Naive thymus-derived CD4-positive, alpha-beta T cell (primary cell): ENCODE results near the gene TIAM1. TPM values are rescaled to one million over a fixed set of nuclear protein-coding genes. Genes with fewer than 3 reads are reported as not detected.

Experiments
- ATAC-seq: fragments of 150-1000 bp; cut with Tn5 transposase; 2 replicates; pipeline ENCODE4 v1.10.0; 2021; ENCODE audit warnings: mild to moderate bottlenecking, moderate library complexity
- CTCF ChIA-PET: fragments of 350-600 bp; sonication (Branson Sonifier 250); formaldehyde crosslinking; loops from one replicate; lab custom pipeline; 2021; ENCODE audit warnings: antibody characterized with exemption; lab: Charles Lee
- POLR2A ChIA-PET: fragments of 350-600 bp; sonication (Branson Sonifier 250); formaldehyde crosslinking; loops from one replicate; lab custom pipeline; 2021; ENCODE audit warnings: antibody characterized with exemption, inconsistent platforms; lab: Charles Lee
- DNase-seq, 9 donors: peaks; one replicate each; pipeline versions ENCODE4 v3.0.0 to v3.0.0-alpha.2; 2020 to 2022; ENCODE audit warnings: mixed read lengths in 1 of 9
- H3K27ac ChIP-seq: one replicate; pipeline ENCODE4 v1.7.0; 2013; ENCODE audit warnings: mild to moderate bottlenecking, low read depth, low read length, moderate library complexity
- H3K27me3 ChIP-seq, 2 donors: one replicate each; pipeline ENCODE4 v1.7.0; 2013; ENCODE audit warnings: low read length in 2 of 2, mild to moderate bottlenecking in 2 of 2, moderate library complexity in 2 of 2; ENCODE audit not compliant: control insufficient read depth in 2 of 2, insufficient read depth in 2 of 2
- H3K36me3 ChIP-seq, 3 experiments: 1 replicate in 2 of 3; 2 replicates in 1 of 3; pipeline ENCODE4 v1.7.0; 2013; ENCODE audit warnings: low read length in 3 of 3, mild to moderate bottlenecking in 3 of 3, moderate library complexity in 1 of 3; ENCODE audit not compliant: insufficient read depth in 3 of 3, control insufficient read depth in 2 of 3
- H3K4me1 ChIP-seq, 2 donors: one replicate each; pipeline ENCODE4 v1.7.0; 2013; ENCODE audit warnings: low read length in 2 of 2, mild to moderate bottlenecking in 2 of 2, moderate library complexity in 1 of 2; ENCODE audit not compliant: control insufficient read depth in 2 of 2, insufficient read depth in 2 of 2
- H3K4me3 ChIP-seq: 2 replicates; pipeline ENCODE4 v1.7.0; 2013; ENCODE audit warnings: mild to moderate bottlenecking, low read length
- H3K9me3 ChIP-seq, 3 experiments: 1 replicate in 2 of 3; 2 replicates in 1 of 3; pipeline ENCODE4 v1.7.0; 2013; ENCODE audit warnings: low read length in 3 of 3; ENCODE audit not compliant: control insufficient read depth in 2 of 3
- H3K27ac Mint-ChIP-seq, 9 donors: one replicate each; pipeline ENCODE4 v1.8.0; 2020 to 2022; ENCODE audit warnings: mixed read lengths in 9 of 9, mild to moderate bottlenecking in 8 of 9, moderate library complexity in 5 of 9, inconsistent platforms in 2 of 9
- H3K27me3 Mint-ChIP-seq, 5 donors: one replicate each; pipeline ENCODE4 v1.8.0; 2021 to 2022; ENCODE audit warnings: mixed read lengths in 5 of 5, mild to moderate bottlenecking in 1 of 5
- H3K36me3 Mint-ChIP-seq, 5 donors: one replicate each; pipeline ENCODE4 v1.8.0; 2020 to 2022; ENCODE audit warnings: mixed read lengths in 5 of 5, mild to moderate bottlenecking in 3 of 5, inconsistent platforms in 1 of 5
- H3K4me1 Mint-ChIP-seq, 7 donors: one replicate each; pipeline ENCODE4 v1.8.0; 2020 to 2022; ENCODE audit warnings: mixed read lengths in 7 of 7, mild to moderate bottlenecking in 3 of 7, inconsistent platforms in 1 of 7
- H3K4me3 Mint-ChIP-seq, 10 donors: one replicate each; pipeline ENCODE4 v1.8.0; 2020 to 2022; ENCODE audit warnings: mild to moderate bottlenecking in 10 of 10, mixed read lengths in 10 of 10, moderate library complexity in 6 of 10, inconsistent platforms in 2 of 10
- H3K9me3 Mint-ChIP-seq, 11 donors: one replicate each; pipeline ENCODE4 v1.8.0; 2020 to 2022; ENCODE audit warnings: mixed read lengths in 11 of 11, mild to moderate bottlenecking in 4 of 11, inconsistent platforms in 1 of 11, moderate library complexity in 1 of 11
- intact Hi-C, 2 donors: fragments of 100-400 bp; cut with micrococcal nuclease; formaldehyde crosslinking; loops; one replicate each; pipeline ENCODE4 v1.15.1; 2023
- polyA plus RNA-seq, 2 donors: library from polyadenylated mRNA; unstranded; fragments of 300-500 nt; fragmentation: Illumina TruSeq; gene quantifications; one replicate each; pipeline ENCODE4 v1.2.3, GENCODE V29; 2021
- total RNA-seq, 6 experiments: library from RNA in 5 of 6; stranded (reverse) in 5 of 6; gene quantifications; 1 replicate in 5 of 6; 2 replicates in 1 of 6; pipeline ENCODE4 v1.2.3 and lab custom pipeline; 2021 to 2026

The TIAM1 gene
- total and polyA plus RNA-seq, 7 experiments from 2014 or later = 24.8 to 103 (median 73.9) TPM

DNA sequence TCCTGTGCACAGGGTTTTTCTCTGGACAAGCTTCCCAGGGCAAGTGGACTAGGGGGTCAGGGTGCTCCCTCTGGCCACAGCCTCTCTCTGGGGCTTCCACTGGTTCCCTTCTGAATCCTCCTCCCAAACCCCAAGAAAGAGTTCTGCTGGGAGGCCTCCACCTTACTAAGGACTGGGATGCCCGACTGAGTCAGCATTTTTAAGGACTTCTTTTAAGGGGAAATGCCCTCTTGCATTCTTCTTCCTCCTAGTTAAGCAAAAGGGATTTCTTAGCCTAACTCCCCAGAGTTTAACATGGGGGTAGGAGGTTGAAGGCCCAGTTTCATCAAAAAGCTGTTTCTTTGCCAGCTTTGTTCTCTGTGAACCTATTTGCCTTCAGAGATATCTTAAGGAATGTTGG is 206.1 kb downstream of the TIAM1 start:
- Histone ChIP-seq H3K36me3 (peaks cover 0 to 51% (median 8%) of the 10 kb centered on the region in 3 experiments), H3K27ac (no peak overlapping the region), H3K4me1 (peaks cover 9 to 34% of the 10 kb centered on the region in 2 donors), H3K9me3 (no peaks in the 10 kb centered on the region), H3K4me3 (no peak overlapping the region), H3K27me3 (no peaks in the 10 kb centered on the region)
- H3K9me3 Mint-ChIP-seq = peaks cover 0 to 2% (median 0%) of the 10 kb centered on the region in 11 donors
- DNase-seq = no peak
- H3K4me1 Mint-ChIP-seq = peaks cover 29 to 81% (median 67%) of the 10 kb centered on the region in 7 donors
- peak overlapping the region in 1 of 9 donors; percentile 74 for H3K27ac Mint-ChIP-seq
- H3K4me3 Mint-ChIP-seq = no peak overlapping the region
- intact Hi-C loops = no loop called here
- H3K27me3 Mint-ChIP-seq = no peaks in the 10 kb centered on the region
- ChIA-PET POLR2A (interaction anchor here (1.2 kb wide), 1 partner anchor 18 kb away, joined by 3 read pairs; no protein-coding TSS in a partner anchor), CTCF (interaction anchor here (0.5 to 0.7 kb wide), 2 partner anchors 19 to 391 kb away, joined by 3 read pairs; no protein-coding TSS in a partner anchor)
- peaks cover 18 to 80% (median 55%) of the 10 kb centered on the region in 5 donors for H3K36me3 Mint-ChIP-seq
- no peak for ATAC-seq

DNA sequence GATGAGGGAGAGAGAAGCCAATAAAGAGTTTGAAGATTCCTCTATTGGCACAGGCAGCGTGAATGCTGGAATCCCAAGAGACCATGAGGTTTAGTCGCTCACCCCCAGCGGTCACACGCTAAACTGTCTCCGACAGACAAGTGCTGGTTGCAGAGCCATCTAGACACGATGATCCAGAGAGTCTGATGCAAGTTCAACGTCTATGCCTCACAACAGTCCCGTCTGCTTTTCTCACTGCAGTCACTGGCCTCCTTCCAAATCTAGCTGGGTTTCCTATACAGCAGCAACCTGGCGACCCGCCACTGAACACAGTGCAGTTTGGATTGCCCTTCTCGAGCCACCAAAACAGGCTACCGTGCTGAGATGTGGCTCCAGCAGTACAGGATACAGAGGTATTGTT is 207.2 kb downstream of the TIAM1 start:
- Histone ChIP-seq H3K27me3 (no peaks in the 10 kb centered on the region), H3K4me3 (no peak overlapping the region), H3K9me3 (no peaks in the 10 kb centered on the region), H3K27ac (no peak overlapping the region), H3K36me3 (peaks cover 0 to 49% (median 8%) of the 10 kb centered on the region in 3 experiments), H3K4me1 (peaks cover 19 to 36% of the 10 kb centered on the region in 2 donors)
- POLR2A ChIA-PET = interaction anchor here (1.2 to 3.6 kb wide), 4 partner anchors 9 to 45 kb away, joined by 3 to 21 read pairs (median 6); no protein-coding TSS in a partner anchor
- DNase-seq (no peak), ATAC-seq (no peak)
- Mint-ChIP-seq H3K9me3 (peaks cover 0 to 2% (median 0%) of the 10 kb centered on the region in 11 donors), H3K4me1 (peaks cover 35 to 83% (median 75%) of the 10 kb centered on the region in 7 donors), H3K27me3 (no peaks in the 10 kb centered on the region), H3K4me3 (no peak overlapping the region), H3K27ac (peak overlapping the region in 4 of 9 donors; percentile 64 to 74 (median 69)), H3K36me3 (peaks cover 18 to 84% (median 60%) of the 10 kb centered on the region in 5 donors)
- CTCF ChIA-PET = interaction anchor here (0.8 kb wide), 1 partner anchor 44 kb away, joined by 3 read pairs; no protein-coding TSS in a partner anchor
- intact Hi-C loops = no loop called here

DNA sequence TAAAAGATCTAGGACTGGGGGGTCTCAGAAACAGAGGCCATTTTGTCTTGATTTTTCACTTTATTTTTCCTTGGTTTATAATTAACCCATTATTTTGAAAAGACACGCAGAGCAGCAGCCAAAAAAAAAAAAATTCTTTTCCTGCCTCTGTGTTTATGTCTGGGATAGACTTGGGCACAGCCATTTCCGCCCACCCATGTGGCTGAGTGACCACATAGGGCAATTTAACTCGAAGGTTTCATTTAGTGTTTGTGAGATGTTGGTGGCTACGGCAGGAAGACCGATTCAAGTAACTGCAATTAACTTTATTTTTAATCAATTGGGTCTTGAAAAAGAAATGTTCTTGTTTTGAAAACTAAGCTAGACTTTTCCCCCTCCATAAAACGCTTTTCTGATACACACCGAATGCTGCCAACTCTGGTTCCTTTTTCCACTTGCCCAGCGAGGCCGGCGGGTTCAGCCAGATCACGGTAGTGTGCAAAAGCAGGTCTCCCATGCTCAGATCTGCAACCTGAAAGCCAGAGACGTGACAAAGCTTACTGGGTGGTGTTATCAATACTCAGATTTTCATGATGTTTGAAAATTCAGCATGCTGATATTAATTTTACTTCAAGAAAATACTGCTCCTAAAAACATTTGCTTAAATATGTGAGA is 208.4 kb downstream of the TIAM1 start:
- DNase-seq = no peak
- Histone ChIP-seq H3K4me1 (peaks cover 25 to 44% of the 10 kb centered on the region in 2 donors), H3K9me3 (no peaks in the 10 kb centered on the region), H3K27ac (no peak overlapping the region), H3K4me3 (no peak overlapping the region), H3K36me3 (peaks cover 0 to 37% (median 8%) of the 10 kb centered on the region in 3 experiments), H3K27me3 (no peaks in the 10 kb centered on the region)
- H3K9me3 Mint-ChIP-seq = no peaks in the 10 kb centered on the region
- peaks cover 39 to 83% (median 76%) of the 10 kb centered on the region in 7 donors for H3K4me1 Mint-ChIP-seq
- CTCF ChIA-PET = interaction anchor here (0.7 to 4.3 kb wide), 2 partner anchors 13 to 47 kb away, joined by 3 to 40 read pairs; no protein-coding TSS in a partner anchor
- peak overlapping the region in 5 of 9 donors; percentile 21 to 84 (median 44) for H3K27ac Mint-ChIP-seq
- peak overlapping the region in 2 of 10 donors; percentile 33 to 89 for H3K4me3 Mint-ChIP-seq
- peaks cover 19 to 85% (median 59%) of the 10 kb centered on the region in 5 donors for H3K36me3 Mint-ChIP-seq
- POLR2A ChIA-PET = interaction anchor here (1.2 to 4.5 kb wide), 4 partner anchors 9 to 51 kb away, joined by 4 to 39 read pairs (median 14); no protein-coding TSS in a partner anchor
- H3K27me3 Mint-ChIP-seq = no peaks in the 10 kb centered on the region
- intact Hi-C loops = no loop called here
- ATAC-seq = no peak

DNA sequence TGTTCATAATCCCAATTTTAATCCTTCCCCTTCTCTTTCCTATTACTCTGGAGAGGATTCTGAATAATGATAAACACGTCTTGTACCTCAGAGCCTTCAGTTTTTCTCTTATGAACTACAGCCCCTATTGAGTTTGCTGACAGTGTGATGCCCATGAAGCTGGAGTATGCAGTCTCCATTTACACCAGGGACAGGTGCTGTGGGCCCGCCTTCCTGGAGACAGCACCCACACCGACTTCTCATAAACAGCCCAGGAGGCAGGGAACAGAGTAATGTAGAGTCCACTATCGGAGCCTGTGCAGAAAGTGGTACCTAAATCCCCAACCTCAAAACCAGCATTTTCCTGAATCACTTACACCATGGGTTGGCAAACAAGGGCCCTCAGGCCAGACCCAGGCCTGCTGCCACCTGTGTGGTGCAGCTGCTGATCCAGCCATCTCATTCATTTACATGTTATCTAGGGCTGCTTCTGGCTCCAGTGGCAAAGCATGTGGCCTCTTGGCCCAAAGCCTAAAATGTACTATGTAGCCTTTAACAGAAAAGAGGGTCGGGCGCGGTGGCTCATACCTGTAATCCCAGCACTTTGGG is 210.7 kb downstream of the TIAM1 start:
- H3K27me3 Mint-ChIP-seq = no peaks in the 10 kb centered on the region
- no peaks in the 10 kb centered on the region for H3K9me3 ChIP-seq
- H3K27me3 ChIP-seq = no peaks in the 10 kb centered on the region
- H3K4me1 Mint-ChIP-seq = peaks cover 41 to 76% (median 70%) of the 10 kb centered on the region in 7 donors
- DNase-seq = peak in 2 of 9 donors; percentile 25 to 36
- peak; percentile 44 for ATAC-seq
- peak overlapping the region; percentile 5 for H3K27ac ChIP-seq
- POLR2A ChIA-PET = interaction anchor here (0.6 to 4.5 kb wide), 22 partner anchors 9 to 447 kb away, joined by 3 to 39 read pairs (median 7); no protein-coding TSS in a partner anchor
- H3K4me3 ChIP-seq = peak overlapping the region; percentile 56
- H3K36me3 ChIP-seq = peaks cover 4 to 41% (median 15%) of the 10 kb centered on the region in 3 experiments
- H3K27ac Mint-ChIP-seq = peak overlapping the region; percentile 84 to 96 (median 94)
- intact Hi-C loops = loop anchor here (1.0 to 5.0 kb wide), 12 partner anchors 9 to 599 kb away; partner anchors contain the start of genes SCAF4 (in 2 of the 2) and SOD1 (in 2 of the 2)
- H3K9me3 Mint-ChIP-seq = peaks cover 0 to 3% (median 0%) of the 10 kb centered on the region in 11 donors
- peaks cover 24 to 85% (median 64%) of the 10 kb centered on the region in 5 donors for H3K36me3 Mint-ChIP-seq
- H3K4me3 Mint-ChIP-seq = peak overlapping the region; percentile 83 to 91 (median 86)
- H3K4me1 ChIP-seq = peaks cover 25 to 50% of the 10 kb centered on the region in 2 donors
- CTCF ChIA-PET = interaction anchor here (0.6 to 4.3 kb wide), 19 partner anchors 9 to 447 kb away, joined by 3 to 40 read pairs (median 5); no protein-coding TSS in a partner anchor

DNA sequence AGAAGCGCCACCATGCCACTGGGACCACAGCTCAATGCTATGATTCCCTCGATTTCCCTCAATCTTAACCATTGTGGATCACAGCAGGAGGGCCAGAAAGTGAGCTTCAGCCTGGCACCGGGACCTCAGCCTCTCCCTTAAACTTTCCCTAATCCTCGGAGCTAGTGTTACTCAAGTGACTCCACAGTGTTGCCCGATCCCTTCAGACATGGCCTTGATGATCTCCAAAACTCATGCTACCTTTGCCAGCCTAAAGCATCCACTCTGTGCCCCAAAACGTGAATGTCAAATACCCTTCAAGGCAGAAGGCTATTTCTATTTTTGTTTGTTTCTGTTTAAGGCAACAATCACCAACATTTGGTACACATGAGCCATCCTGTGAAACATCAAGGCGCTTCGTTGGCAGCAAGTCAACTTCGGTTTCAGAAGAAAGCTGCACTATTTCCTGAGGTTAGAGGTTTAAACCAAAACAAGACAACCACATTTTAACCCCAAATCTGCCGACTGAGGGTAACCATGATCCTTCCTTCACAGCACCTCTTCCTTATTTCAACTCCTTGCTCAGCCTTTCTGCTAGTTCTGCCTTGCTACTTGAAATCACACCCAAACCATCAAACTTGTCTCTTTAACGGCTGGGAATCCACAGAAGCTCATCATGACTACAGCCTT is 211.4 kb downstream of the TIAM1 start:
- Mint-ChIP-seq H3K27me3 (no peaks in the 10 kb centered on the region), H3K4me1 (peaks cover 41 to 75% (median 69%) of the 10 kb centered on the region in 7 donors), H3K4me3 (peak overlapping the region; percentile 83 to 91 (median 86)), H3K9me3 (peaks cover 0 to 3% (median 0%) of the 10 kb centered on the region in 11 donors), H3K27ac (peak overlapping the region; percentile 84 to 96 (median 94)), H3K36me3 (peaks cover 24 to 84% (median 66%) of the 10 kb centered on the region in 5 donors)
- Histone ChIP-seq H3K4me1 (peaks cover 25 to 50% of the 10 kb centered on the region in 2 donors), H3K4me3 (peak overlapping the region; percentile 59), H3K9me3 (no peaks in the 10 kb centered on the region), H3K27me3 (no peaks in the 10 kb centered on the region), H3K36me3 (peaks cover 4 to 41% (median 17%) of the 10 kb centered on the region in 3 experiments), H3K27ac (no peak overlapping the region)
- intact Hi-C loops = loop anchor here (1.0 to 5.0 kb wide), 12 partner anchors 10 to 600 kb away; partner anchors contain the start of genes SCAF4 (in 2 of the 2) and SOD1 (in 2 of the 2)
- DNase-seq (peak in 8 of 9 donors; percentile 58 to 94 (median 92)), ATAC-seq (peak; percentile 96)
- ChIA-PET POLR2A (interaction anchor here (0.7 to 4.5 kb wide), 21 partner anchors 10 to 448 kb away, joined by 3 to 39 read pairs (median 6); no protein-coding TSS in a partner anchor), CTCF (interaction anchor here (0.7 to 4.3 kb wide), 18 partner anchors 10 to 448 kb away, joined by 3 to 40 read pairs (median 5); no protein-coding TSS in a partner anchor)
